ENCODE measurements around the gene NAPEPLD.
"Not testable (repeated sequence)": the region's sequence is repeated elsewhere in the genome, so short reads cannot be mapped to it uniquely, and the experiment has no call there.

The NAPEPLD gene

DNA sequence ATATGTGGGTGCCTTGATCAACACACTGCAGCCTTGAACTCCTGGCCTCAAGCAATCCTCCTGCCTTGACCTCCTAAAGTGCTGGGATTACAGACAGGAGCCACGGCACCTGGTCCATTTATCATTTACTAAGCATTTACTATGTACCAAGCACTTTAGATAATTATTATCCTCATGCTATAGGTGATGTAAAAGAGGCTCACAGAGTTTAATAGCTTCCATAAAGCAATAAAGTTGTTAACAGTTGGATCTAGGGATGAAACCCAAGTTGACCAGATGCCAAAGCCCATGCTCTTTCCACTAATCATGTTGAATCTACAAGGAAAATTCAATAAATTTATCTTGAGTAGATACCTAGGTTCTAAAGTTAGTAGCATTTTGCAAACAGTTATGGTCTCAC is 5.0 kb downstream of the NAPEPLD start:
- DNase-seq: no peak

DNA sequence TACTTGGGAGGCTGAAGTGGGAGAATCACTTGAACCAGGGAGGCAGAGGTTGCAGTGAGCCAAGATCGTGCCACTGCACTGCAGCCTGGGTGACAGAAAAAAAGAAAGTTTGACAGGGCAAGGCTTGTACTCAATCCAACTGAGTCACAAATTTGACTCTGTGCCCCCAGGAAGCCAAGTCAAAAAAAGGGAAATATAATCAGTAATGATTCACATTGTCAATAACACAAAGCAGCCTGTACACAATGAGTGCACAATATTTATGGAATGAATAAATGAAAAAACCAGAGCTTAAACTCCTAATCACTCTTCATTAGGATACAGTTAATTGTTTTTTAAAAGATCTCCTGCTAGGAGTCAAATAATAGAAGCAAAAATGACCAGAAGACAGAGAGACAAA is 6.4 kb downstream of the NAPEPLD start:
- DNase-seq: no peak

DNA sequence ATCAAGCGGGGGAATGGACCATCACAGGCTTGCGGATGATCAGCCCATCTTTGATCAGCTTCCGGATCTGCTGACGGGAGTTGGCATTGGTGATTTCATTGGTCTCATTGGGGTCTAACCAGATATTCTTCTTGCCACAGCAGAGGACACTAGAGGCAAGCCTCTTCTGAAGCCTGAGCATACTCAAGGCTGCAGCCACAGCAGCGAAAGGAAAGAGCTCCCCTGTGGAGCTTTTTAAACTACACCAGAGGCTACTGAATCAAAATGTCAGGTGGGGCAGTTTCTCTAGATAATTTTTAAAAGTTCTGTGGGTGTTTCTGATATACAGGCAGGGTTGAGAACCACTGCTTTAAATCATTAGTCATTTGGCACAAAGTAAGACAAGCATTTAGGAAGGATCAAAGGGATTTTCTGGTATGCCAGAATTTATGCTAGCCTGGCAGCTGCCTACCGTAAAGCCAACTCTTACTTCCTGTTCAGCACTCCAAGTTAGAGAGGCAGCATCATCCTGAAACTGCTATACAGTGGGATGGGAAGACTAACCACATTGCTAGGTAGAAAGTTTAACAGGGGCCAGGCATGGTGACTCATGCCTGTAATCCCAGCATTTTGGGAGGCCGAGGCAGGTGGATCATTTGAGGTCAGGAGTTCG is 7.0 kb downstream of the NAPEPLD start:
- no peak for DNase-seq

DNA sequence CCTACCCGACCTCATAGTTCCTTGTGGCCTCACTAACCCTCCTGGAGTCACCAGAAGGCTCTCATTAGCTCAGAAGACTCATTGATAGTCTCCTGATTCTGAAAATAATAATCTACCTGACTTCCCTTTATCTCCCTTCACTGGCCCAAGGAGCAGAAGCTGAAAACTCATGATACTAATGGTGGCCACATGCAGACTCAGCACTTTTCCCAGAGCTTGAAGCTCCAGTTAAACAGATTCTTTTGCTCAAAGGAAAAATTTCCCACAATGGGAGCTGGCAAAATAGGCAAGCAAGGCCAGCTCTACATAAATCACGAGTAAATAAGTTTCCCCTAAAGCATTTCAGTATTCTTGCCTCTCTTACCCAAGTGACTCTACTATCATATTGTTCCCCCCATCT is 8.2 kb downstream of the NAPEPLD start:
- DNase-seq: no peak

DNA sequence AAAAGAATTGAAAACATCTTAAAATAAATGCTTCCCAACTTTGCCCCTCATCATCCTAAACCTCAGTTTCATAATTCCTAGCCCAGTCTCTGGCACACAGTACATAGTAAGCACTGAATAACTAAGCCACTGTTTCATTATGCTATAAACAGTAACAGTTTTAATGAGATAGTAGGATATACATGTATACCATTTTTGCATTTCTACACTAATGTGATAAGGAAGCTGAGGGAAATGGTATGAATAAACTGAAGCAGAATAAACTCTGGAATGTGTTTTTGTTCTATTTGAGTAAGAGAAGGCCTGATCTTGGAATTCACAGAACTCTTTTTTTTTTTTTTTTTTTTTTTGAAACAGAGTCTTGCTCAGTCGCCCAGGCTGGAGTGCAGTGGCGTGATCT is 8.8 kb downstream of the NAPEPLD start:
- no peak for DNase-seq

DNA sequence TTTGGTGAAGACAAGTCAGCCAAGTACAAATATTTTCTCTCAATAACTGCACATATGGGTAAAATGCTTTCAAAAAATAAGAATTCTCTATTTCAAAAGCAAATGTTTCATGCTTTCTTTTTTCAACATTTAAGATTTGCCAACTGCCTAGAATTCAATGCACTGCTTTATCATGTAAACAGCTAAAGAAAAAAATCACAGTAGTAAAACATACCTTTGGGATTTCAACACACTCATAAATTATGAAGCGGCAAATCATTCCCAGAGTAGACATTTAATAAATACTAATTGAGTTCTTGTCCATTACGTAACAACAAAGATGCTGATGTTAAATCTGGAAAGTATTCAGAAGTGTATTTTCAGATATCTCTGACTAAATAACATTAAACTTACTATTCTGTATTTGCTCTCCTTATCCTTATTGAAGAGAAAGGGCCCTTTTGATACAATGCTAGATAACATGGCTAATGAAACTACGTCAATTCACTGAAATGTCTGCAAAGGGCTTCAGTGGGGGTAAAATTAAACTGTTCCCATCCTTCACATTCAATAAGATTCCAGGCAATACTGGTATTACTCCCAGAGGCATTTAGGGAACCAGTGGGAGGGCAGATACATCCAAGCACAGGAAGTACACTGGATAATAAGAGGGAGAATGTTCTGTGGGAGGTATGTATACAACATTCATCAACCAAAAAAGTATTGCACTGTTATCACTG is 13.9 kb downstream of the NAPEPLD start:
- no peak for DNase-seq

DNA sequence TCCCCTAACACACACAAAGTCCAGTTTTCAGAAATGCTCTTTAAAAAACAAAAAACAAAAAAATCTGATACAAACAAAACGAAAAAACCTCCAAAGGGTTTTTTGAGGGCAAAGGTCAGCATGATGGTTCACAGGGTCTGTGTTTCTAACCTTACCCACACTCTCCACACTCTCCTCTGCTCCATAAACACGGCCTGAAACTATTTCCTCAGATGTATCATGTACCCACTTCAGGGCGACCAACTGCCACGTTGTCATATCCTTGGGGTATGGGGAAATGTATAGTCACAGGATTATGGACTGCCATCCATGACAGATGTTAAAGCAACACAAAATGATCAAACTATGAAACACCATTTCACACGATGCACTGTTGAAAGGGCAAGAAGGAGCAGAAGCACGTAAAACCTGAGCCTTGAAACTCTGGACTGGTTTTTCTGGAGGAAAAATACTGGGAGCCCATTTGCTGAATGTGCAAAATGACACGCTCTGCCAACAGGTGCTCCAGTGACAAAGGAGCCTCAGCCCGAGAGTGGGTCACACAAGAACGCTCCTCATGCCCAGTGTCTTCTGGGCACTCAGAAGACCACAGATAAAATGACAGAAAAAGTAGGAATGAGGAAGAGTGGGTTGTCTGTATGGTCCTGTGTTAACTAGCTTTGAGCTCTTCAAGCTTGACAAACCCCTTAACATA is 15.8 kb downstream of the NAPEPLD start:
- DNase-seq: no peak

DNA sequence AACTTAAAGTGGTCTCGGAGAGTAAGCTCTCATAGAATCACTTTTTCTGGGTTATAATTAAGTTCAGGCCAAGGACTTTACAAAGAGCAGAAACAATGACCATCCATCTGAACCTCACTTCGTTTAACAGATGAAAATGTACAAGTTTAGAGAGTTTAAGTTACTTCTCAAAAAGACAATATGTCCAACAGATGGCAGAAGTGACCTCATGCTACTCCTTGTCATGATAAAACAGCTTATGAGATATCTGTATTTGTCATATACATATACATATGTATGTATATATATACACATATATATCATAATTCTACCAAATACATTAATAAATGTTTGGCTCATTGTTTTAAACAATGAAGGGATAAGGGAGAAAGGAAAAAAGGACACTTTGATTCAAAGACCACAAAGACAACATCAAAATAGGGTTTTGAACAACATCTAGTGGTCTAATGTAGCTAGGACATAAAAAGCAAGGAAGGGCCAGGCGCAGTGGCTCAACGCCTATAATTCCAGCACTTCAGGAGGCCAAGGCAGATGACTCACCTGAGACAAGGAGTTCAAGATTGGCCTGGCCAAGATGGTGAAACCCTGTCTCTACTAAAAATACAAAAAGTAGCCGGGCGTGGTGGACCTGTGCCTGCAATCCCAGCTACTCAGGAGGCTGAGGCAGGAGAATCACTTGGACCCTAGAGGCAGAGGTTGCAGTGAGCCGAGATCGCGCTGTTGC is 17.8 kb downstream of the NAPEPLD start:
- no peak for DNase-seq

DNA sequence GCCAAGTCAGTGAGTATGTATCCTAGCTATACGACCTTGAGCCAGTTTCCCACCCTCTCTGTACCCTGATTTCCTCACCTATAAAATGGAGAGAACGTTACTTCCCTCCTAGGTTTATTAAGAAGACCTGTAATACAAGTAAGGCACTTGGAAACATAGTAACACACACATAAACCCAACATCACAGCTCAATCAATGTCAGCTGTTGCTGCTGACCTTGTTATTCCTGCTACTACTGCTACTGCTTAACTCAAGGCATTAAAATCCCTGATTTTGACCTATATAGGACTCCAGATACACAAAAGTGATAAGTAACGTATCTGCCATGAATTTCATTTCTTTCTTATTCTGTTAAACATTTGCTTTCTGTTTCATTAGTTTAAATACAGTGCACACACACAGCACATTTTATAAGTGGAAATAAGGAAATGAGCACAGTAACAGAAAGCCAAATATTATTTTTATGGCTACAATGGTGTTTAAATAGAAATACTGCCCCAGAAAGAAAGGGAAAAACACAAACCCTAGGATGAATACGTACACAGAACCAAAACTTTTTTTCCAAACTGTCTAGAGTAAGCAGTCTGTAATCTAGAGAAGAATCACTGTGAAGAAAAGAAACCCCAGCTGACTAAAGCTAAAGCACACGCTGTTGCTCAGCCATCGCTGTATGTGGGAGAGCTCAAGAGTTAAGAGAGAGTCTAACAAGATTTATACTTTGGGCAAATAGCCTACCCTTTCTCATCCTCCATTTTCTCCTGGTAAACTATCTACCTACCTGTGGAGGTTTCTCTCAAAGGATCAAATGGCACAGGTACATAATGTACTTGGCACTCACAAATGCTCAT is 19.0 kb downstream of the NAPEPLD start:
- no peak for DNase-seq

DNA sequence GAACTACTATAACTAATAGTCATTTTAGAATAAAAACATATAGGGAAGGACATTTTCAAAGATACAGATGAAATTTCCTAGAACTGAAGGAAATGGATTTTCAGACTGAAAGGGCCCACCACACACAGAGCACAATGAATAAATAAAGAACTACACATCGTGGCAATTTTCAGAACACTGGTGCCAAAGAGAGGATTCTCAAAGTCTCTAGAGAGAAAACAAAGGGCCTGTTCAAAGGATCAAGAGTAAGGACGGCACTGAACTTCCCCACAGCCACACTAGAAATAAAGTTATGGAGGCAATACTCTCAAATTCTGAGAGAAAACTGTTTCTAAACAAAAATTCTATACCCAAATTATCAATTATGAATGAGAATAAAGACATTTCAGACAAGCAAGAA is 21.9 kb downstream of the NAPEPLD start:
- DNase-seq: no peak

DNA sequence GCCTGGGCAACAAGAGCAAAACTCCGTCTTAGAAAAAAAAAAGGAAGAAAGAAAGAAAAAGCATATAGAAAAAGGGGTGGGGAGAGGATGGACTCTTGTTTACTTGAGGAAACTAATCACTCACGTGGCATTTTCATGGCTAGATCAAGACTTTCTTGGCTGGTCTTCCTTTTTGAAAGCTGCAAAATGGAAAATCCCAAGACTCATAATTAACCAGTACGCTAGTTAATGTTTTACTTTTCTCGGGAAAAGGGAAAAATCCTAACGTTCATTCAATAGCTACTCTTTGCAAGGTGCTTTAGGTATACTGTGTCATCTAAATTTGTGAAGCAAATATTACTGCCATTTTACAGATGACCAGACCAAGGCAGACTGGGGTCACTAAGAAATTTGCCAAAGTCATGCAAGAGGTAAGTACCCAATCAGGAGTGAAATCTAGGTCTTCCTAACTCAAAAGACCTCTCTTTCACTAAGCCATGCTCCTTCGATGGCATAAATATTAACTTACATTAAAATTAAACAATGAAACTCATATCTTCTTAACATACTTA is 24.4 kb downstream of the NAPEPLD start:
- no peak for DNase-seq

DNA sequence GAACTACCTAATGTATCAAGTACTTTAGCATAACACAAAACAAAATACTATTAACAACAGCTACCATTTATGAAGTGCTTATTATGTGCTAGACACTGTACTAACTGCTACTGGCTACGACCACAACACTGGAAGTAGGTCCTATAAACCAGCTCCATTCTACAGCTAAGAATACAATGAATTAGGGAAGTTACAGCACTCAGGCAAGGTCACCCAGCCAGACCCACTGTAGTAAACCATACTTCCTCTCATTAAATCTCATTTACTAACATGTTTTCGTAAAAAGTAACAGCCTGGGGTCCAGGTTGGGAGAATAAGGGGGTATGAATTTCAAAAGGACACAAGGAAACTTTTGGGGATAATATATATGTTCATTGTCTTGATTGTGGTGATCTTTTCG is 25.4 kb downstream of the NAPEPLD start:
- DNase-seq: no peak

DNA sequence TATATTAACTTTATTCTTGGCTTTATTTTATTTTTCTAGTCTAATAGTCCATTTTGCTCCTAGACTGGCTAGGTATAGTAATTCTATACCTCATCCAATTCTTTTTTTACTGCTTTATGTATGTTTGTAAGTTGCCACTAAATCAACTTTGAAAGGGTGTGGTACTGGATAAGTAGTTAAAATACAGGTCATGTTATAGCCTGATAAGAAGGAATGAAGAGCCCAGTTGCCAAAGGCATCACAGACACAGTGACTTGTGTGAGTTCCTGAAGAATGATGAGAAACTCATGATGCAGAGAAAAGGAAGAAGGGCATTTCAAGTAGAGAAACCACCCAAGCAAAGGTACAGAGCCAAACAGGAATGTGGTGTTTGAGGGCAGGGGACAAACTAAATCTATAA is 27.3 kb downstream of the NAPEPLD start:
- no peak for DNase-seq

DNA sequence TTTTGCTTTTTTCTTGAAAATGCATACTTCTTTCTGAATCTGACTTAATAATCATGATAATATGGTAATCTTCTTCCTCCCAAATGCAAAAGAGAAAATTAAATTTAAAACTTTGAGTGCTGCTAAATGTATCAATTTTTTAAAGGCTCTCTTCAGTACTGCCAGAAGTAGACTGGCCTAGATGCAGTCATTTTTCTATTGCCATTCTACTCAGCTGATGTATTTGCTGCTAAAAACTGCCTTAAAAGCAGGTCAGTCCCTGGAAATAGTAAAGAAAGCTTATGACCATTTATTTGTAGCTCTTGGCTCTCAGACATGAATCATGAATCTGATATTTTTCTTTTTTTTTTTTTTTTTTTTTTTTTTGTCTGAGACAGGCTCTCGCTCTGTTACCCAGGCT is 28.5 kb downstream of the NAPEPLD start:
- DNase-seq: no peak

DNA sequence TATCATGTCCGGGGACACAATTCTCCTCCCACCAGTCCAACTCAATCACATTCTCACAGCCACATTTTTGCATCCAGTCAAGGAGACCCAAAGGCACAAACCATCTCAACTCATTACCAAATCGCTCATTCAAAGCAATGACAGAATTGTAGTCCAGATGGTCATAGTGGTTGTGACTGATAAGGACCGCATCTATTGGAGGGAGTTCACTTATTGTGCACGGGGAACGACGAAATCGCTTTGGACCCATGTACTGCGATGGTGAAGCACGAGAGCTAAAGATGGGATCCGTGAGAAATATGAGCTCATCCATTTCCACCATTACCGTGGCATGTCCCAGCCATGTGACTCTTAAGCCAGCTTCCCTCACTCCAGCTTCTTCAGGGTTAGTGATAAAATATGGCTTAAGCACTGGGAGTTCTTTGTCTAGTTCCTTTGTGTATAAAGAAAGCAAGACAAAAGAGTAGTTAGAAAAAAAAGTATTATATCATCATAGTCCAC is 29.1 kb downstream of the NAPEPLD start:
- no peak for DNase-seq

DNA sequence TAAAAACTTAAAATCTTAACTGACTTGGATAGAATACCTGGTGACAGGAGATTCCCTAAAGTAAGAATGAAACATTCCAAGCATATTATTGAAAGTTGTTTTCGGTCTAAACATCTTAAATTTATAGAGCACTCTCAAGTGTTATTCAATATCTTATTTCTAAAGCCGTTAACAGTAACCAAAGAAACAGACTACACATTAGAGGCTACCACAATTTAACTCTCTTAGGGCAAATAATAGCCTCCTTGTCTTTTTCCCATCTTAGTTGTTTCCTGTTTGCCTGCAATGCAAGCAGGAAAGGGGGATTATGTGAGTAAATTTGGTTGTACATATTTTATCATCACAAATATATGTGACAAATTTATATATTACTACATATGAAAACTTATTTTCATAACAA is 31.4 kb downstream of the NAPEPLD start:
- no peak for DNase-seq

DNA sequence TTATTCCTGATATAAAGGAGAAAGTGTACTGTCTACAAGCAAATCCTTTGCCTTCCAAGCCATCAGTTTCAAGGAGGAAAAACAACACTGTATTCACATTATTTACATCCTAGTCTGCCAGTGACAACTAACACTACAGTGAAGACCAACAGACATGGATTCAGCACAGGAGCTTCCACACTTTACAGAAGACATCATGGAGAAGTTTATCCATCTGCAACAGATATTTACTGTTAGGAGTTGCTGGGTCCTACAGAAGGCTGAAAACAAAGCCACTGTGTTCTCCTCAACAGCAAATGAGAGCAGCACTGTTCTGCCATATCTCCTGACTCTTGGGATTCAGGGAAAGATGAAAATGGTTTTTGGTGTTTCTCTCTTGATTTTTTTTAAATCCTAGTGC is 31.9 kb downstream of the NAPEPLD start:
- DNase-seq: no peak

DNA sequence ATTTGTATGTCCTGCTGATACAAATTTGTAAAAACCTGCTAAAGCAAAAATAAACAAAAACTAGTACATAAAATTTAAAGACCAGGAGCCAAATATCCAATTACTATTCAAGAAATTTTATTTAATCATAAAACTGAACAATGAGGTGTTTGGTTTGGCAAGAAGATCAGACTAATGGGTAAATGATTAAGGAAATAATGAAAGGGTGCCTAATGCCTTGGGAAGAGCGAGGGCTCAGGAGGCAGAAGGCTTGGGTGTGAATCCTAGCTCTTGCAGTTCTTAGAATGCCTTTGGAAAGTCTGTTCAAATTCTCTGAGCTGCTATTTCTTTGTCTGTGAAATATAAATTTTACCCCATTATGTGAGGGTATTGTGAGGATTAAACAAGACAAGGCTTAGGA is 32.4 kb downstream of the NAPEPLD start:
- no peak for DNase-seq

DNA sequence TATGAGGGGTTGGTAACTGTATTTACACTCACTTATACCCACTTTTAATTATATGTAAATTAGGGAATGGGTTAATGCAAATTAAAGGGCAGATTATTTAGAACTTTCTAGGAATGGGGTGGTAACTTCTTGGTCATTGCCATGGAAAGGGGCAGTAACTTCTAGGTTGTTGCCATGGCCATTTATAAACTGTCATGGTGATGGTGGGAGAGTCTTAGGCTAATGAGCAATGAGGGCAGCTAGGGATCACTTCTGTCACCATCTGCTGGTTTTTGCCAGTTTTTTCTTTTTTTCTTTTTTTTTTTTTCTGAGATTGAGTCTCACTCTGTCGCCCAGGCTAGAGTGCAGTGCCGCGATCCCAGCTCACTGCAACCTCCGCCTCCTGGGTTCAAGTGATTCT is 33.1 kb downstream of the NAPEPLD start:
- no peak for DNase-seq

DNA sequence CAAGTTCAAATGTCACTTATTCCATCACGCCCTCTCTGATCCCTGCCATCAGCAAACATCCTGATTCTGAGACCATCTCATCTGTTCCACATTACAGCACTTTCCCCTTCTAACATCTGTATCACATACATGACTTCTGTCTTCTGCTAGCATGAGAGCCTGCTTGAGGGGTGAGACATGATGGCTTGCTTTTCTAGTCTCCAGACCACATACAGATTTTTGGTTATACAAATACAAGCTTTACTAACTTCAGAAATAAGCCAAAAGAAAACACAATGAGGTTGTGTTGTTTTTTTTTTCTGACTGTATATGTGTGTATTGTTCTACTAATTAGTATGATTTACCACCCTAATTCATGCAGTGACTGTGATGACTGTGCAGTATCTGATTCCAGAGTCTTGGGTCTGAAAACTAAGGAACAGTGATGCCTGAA is 34.3 kb downstream of the NAPEPLD start:
- no peak for DNase-seq

DNA sequence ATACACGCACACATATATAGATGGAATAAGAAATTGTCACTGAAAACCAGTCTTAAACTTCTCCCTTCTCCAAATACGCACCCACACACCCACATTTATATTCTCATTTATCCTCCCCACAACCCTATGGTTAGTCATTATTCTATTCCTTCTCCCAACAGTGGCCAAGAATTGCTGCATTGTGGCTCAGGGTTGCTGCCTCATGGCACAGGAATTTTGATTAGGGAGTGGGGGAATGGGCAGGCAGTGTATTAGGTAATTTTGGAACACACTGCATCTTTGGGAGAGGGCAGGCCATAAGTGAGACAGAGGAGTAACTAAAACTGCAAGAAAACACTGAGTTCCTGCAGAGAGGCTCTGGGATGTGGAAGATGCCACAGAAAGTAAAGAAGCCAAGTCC is 35.7 kb downstream of the NAPEPLD start:
- DNase-seq: no peak

DNA sequence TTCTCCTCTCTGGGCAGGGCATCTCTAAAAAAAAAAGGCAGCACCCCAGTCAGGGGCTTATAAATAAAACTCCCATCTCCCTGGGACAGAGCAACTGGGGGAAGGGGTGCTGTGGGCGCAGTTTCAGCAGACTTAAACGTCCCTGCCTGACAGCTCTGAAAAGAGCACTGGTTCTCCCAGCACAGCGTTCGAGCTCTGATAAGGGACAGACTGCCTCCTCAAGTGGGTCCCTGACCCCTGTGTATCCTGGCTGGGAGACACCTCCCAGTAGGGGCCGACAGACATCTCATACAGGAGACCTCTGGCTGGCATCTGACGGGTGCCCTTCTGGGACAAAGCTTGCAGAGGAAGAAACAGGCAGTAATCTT is 42.2 kb downstream of the NAPEPLD start:
- not testable (repeated sequence) for DNase-seq

Measured in cerebellar nuclear complex (tissue), 1 donor.